Erythroblast (primary cell): Measurements from ENCODE around the gene FCRL3.

ENCODE experiments used
- DNase-seq, 2 experiments: peaks; one replicate each; lab custom pipeline; 2025; lab: John Stamatoyannopoulos, UW
- GATA1 ChIP-seq: IDR thresholded peaks from 2 replicates; pipeline ENCODE4 v1.6.1; 2011; ENCODE audit warnings: low read depth, mild to moderate bottlenecking, control low read depth, low read length, moderate library complexity
- POLR2A ChIP-seq: IDR thresholded peaks from 2 replicates; pipeline ENCODE4 v1.6.1; 2011; ENCODE audit warnings: mild to moderate bottlenecking, low read length

Gene FCRL3

DNA sequence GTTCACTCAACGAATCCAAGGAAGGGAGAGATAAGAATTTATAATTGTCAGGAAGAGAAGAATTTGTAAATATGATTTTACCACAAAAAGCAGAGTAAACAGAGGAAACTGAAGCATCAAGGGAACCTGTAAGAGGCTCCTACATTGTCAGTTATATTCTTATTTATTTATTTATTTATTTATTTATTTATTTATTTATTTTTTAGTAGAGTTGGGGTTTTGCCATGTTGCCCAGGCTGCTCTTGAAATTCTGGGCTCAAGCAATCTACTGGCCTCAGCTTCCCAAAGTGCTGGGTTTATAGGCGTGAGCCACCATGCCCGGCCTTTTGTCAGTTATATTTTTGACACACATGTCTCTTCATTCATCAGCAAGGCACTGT, 47.1 kb downstream of the FCRL3 start:
- DNase-seq = no peak
- no peak for TF ChIP-seq GATA1
- TF ChIP-seq POLR2A = no peak

DNA sequence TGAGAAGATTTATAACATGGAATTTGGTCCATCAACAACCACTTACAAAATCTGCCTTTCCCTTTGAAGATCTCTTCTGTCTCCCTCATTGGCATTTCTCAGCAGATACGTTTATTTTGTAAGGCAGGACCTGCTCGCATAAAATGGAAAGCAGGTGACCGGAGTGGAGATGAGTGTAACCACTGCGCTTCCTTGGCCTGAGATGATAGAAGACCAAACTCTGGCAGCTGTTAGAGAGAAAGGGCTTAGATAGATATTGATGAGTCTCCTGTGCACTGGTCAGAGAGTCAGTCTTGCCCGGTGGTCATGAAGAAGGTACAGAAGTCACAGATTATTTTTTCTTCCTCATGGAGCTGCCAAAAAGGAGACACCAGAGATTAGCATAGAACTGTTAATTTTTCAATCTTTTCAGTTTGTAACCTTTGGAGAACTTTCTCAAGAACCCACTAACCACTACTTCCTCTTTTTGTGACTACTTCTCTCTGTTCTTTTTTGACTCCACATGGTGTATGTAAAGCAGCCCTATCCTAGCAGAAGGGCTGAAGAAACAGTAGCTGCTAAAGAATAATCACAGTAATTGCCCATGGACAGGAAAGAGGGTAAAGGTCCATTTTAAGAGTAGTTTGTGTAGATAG, 47.6 kb downstream of the FCRL3 start:
- DNase-seq = no peak
- TF ChIP-seq POLR2A = no peak
- no peak for TF ChIP-seq GATA1

DNA sequence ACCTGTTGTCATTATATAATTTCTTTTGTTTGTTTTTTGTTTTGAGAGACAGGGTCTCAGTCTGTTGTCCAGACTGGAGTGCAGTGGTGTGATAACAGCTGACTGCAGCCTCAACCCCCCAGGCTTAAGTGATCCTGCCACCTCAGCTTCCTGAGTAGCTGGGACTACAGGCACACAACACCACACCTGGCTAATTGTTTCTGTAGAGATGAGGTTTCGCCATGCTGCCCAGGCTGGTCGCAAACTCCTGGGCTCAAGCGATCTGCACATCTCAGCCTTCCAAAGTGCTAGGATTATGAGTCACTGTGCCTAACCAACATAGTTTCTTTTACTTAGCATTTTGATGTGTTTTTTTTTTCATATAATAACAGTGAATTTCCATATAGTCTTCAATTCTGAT, 52.3 kb downstream of the FCRL3 start:
- no peak for DNase-seq
- TF ChIP-seq GATA1 (no peak), POLR2A (no peak)

DNA sequence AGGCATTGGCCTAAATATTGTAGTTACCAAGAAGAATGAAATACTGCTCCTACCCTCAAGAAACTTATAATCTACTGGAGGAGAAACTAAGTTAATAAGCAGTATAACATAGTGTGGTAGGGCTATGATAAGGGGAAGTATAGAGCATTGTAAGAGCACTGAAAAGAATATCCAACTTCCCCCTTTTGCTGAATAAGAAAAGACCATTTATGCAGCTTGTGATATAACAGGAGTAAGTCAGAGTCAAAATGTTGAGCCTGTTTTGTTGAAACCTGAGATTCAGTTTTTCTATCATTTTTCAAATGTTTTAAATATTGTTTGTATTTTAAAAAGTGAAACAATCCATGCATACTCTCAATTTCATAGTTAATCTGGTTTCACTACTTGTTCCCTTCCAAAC, 54.4 kb downstream of the FCRL3 start:
- no peak for TF ChIP-seq POLR2A
- TF ChIP-seq GATA1 = no peak
- no peak for DNase-seq

DNA sequence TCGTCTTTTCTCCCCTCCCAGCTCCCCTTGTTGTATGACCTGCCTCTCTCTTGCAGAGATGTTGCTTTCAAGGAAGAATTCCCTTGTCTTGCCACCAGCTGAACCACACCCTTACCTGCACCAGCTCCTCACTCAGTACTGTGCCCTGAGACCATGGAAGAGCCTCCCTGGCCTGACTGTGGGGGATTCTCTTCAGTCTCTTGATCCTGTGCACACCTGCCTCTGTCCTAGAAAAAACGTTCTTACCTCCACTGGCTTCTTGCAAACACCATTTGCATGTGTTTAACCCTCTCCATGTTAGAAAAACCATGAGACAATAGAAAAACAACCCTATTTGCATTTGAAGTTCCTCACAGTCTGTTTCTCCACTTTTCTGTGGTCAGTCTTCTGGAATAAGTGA, 59.4 kb downstream of the FCRL3 start:
- TF ChIP-seq POLR2A = no peak
- TF ChIP-seq GATA1 = no peak
- no peak for DNase-seq

DNA sequence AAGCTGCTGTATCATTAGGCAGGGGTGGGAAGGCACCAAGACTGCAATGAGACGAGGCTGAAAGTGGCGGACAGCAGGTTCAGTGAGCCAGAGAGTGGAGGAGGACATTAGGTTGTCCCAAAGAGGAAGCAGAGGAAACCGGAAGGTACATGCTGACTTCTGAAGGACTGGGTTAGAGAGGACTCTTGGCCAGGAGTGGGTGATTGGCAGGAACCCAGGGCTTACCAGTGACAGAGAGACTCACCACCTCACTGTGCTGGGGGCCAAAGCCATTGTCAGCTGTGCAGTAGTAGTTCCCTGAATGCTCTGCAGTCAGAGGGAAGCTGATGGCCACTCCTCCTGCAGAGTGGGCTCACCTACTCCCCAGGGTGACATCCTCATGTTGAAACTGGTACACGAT, 60.8 kb downstream of the FCRL3 start:
- TF ChIP-seq GATA1 (no peak), POLR2A (no peak)
- no peak for DNase-seq

DNA sequence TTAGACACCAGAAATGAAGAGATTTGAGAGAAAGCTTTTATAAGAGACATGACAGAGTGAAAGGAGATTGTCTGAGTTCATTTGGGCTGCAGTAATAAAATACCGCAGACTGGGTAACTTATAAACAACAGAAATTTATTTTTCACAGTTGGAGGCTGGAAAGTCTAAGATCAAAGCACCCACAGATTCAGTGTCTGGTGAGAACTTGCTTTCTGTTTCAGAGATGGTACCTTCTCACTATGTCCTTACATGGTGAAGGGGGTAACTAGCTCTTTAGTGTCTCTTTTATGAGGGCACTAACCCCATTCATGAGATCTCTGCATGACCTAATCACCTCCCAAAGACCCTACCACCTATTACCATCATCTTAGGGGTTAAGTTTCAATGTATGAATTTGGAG, 71.8 kb downstream of the FCRL3 start:
- DNase-seq = no peak
- no peak for TF ChIP-seq GATA1
